Endothelial cell of umbilical vein (primary cell): Measurements from ENCODE around the gene TCERG1. TPM values are rescaled to one million over a fixed set of nuclear protein-coding genes. Genes with fewer than 3 reads are reported as not detected.

Experiments
- BruUV-seq: library from RNA; stranded (reverse); fragments of 400-500 nt; replicated peaks from 2 replicates; lab custom pipeline; 2021; lab: Mats Ljungman, UMichigan
- CTCF ChIA-PET: fragments of 300-600, 350-600 bp; sonication (Branson Sonifier 250); formaldehyde crosslinking; loops from one replicate; lab custom pipeline; 2021; ENCODE audit warnings: antibody characterized with exemption, inconsistent platforms; lab: Charles Lee
- POLR2A ChIA-PET: fragments of 300-600, 350-600 bp; sonication (Branson Sonifier 250); formaldehyde crosslinking; loops from one replicate; lab custom pipeline; 2021; ENCODE audit warnings: antibody characterized with exemption, inconsistent platforms; lab: Charles Lee
- DNase-seq: peaks from one replicate; pipeline ENCODE4 v3.0.0-alpha.2; 2011; ENCODE audit warnings: low read depth, low spot score
- FAIRE-seq: peaks from 2 replicates; lab custom pipeline; 2011; peaks lifted over from hg19 to GRCh38; lab: Jason Lieb, UNC
- H2AFZ ChIP-seq: 2 replicates; pipeline ENCODE4 v1.6.0; 2012; ENCODE audit warnings: low read depth, low read length, control low read depth, inconsistent platforms
- H3K27ac ChIP-seq: 2 replicates; pipeline ENCODE4 v1.5.1; 2011; ENCODE audit warnings: low read depth, mild to moderate bottlenecking, control low read depth, low read length, moderate library complexity; ENCODE audit not compliant: insufficient read depth
- H3K27me3 ChIP-seq, 2 experiments: 2 replicates each; pipeline versions ENCODE4 v1.6.0 to v1.6.1; 2011; ENCODE audit warnings: low read length in 2 of 2, mixed read lengths in 1 of 2; ENCODE audit not compliant: control insufficient read depth in 2 of 2, insufficient read depth in 2 of 2
- H3K36me3 ChIP-seq, 2 experiments: 2 replicates in 1 of 2; 3 replicates in 1 of 2; pipeline ENCODE4 v1.5.1; 2011; ENCODE audit warnings: low read length in 2 of 2, mild to moderate bottlenecking in 1 of 2, moderate library complexity in 1 of 2; ENCODE audit not compliant: control insufficient read depth in 2 of 2, insufficient read depth in 2 of 2; ENCODE audit errors: extremely low read depth in 1 of 2
- H3K4me1 ChIP-seq: 3 replicates; pipeline ENCODE4 v1.5.1; 2011; ENCODE audit warnings: mild to moderate bottlenecking, low read length; ENCODE audit not compliant: control insufficient read depth, insufficient read depth; ENCODE audit errors: extremely low read depth
- H3K4me2 ChIP-seq: 2 replicates; pipeline ENCODE4 v1.6.1; 2011; ENCODE audit warnings: low read length, control low read depth, mixed read lengths; ENCODE audit not compliant: insufficient read depth
- H3K4me3 ChIP-seq, 3 experiments: fragments of 200-600 bp in 1 of 3; sonication (generic), shearing (Covaris generic) in 1 of 3; replicated peaks in 1 of 3; 2 replicates each; pipeline ENCODE4 v1.5.1; 2011 to 2016; ENCODE audit warnings: control low read depth in 3 of 3, low read length in 3 of 3, mild to moderate bottlenecking in 2 of 3, inconsistent platforms in 1 of 3, low read depth in 1 of 3, moderate library complexity in 1 of 3; ENCODE audit not compliant: insufficient read depth in 1 of 3
- H3K79me2 ChIP-seq: 2 replicates; pipeline ENCODE4 v1.6.0; 2012; ENCODE audit warnings: low read length, inconsistent platforms; ENCODE audit not compliant: control insufficient read depth, insufficient read depth
- H3K9ac ChIP-seq: replicated peaks from 2 replicates; pipeline ENCODE3; 2011; ENCODE audit warnings: low read length, control low read depth; ENCODE audit not compliant: insufficient read depth; ENCODE audit errors: extremely low read depth
- H3K9me1 ChIP-seq: replicated peaks from 3 replicates; pipeline ENCODE4 v1.6.0; 2011; ENCODE audit warnings: mild to moderate bottlenecking, low read length; ENCODE audit not compliant: control insufficient read depth, insufficient read depth; ENCODE audit errors: extremely low read depth
- H3K9me3 ChIP-seq: replicated peaks from 2 replicates; pipeline ENCODE4 v1.5.1; 2012; ENCODE audit warnings: low read length, inconsistent platforms; ENCODE audit not compliant: control insufficient read depth, insufficient read depth
- H4K20me1 ChIP-seq: replicated peaks from 2 replicates; pipeline ENCODE3; 2011; ENCODE audit warnings: mild to moderate bottlenecking, low read length; ENCODE audit not compliant: control insufficient read depth, insufficient read depth; ENCODE audit errors: extremely low read depth
- EZH2 ChIP-seq: IDR thresholded peaks from 2 replicates; pipeline ENCODE4 v1.6.1; 2012; ENCODE audit warnings: borderline replicate concordance, low read depth, mild to moderate bottlenecking, moderate library complexity, low read length, inconsistent platforms; ENCODE audit not compliant: severe bottlenecking
- FOS ChIP-seq: IDR thresholded peaks from 2 replicates; pipeline ENCODE4 v1.6.1; 2011; ENCODE audit warnings: mild to moderate bottlenecking, low read length, moderate library complexity, borderline replicate concordance; ENCODE audit not compliant: insufficient read depth
- GATA2 ChIP-seq: IDR thresholded peaks from 2 replicates; pipeline ENCODE4 v1.7.0; 2011; ENCODE audit warnings: low read depth, mild to moderate bottlenecking, moderate library complexity, mixed read lengths, low read length; ENCODE audit not compliant: insufficient read length, insufficient read depth
- JUN ChIP-seq: IDR thresholded peaks from 2 replicates; pipeline ENCODE4 v1.6.1; 2011; ENCODE audit warnings: borderline replicate concordance, low read depth; ENCODE audit not compliant: insufficient read length, insufficient read depth
- MAX ChIP-seq: IDR thresholded peaks from 2 replicates; pipeline ENCODE4 v1.6.1; 2011; ENCODE audit not compliant: insufficient read depth, insufficient read length
- MYC ChIP-seq: IDR thresholded peaks from one replicate; pipeline ENCODE4 v1.6.1; 2011; ENCODE audit warnings: mild to moderate bottlenecking, low read depth, low read length
- POLR2AphosphoS5 ChIP-seq: IDR thresholded peaks from 2 replicates; pipeline ENCODE4 v1.6.1; 2012; ENCODE audit warnings: low read depth, mild to moderate bottlenecking, control low read depth, low read length, moderate library complexity; ENCODE audit not compliant: insufficient read depth
- dilution Hi-C: fragments of 300-500 bp; cut with MboI; formaldehyde crosslinking; loops from one replicate; pipeline ENCODE4 v1.15.0; 2019; ENCODE audit warnings: low sequenced_read_pairs; ENCODE audit not compliant: extremely low pct_ligation_motif_present
- intact Hi-C: fragments of 100-400 bp; cut with micrococcal nuclease; formaldehyde crosslinking; loops from one replicate; pipeline ENCODE4 v1.10.0; 2022
- polyA plus RNA-seq, 4 experiments: library from polyadenylated mRNA; depleted of rRNA in 3 of 4; stranded (reverse) in 3 of 4; unstranded in 1 of 4; fragments of >200 nt; gene quantifications; 2 replicates each; pipeline versions ENCODE4 v1.2.1 to v1.2.3, GENCODE V29; 2011 to 2012; ENCODE audit warnings: missing spikeins in 1 of 4
- total RNA-seq: library from RNA; stranded (reverse); gene quantifications from 2 replicates; pipeline ENCODE4 v1.2.3, GENCODE V29; 2021

The TCERG1 gene
- total and polyA plus RNA-seq, 2 donors (not counting 3 experiments of a cell fraction or from before 2014, with no cell fraction given), result 71.4 to 98.4 TPM

DNA sequence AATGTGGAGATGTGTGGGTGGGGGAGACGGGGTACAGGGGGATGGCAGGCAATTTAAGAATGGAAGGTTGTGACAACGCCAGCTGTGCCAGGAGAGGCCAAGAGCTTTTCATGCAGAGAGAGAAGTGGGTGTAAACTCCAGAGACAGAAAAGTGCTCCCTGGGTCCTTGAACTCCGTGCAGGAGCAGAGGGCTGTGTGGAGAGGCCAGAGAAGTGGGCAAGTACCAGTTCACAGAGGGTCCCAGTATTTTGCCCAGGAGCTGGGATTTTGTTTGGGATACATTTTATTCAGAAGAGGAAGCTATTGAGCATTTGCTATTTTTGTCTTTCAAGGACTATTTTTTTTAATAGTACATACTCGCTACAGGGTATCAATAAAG, 19.5 kb upstream of the TCERG1 start:
- Histone ChIP-seq H3K9me3 (no peaks in the 10 kb centered on the region), H3K36me3 (no peaks in the 10 kb centered on the region), H3K27me3 (peaks cover 7 to 10% of the 10 kb centered on the region in 2 experiments), H3K27ac (no peak overlapping the region), H3K4me2 (no peak overlapping the region), H2AFZ (no peak overlapping the region), H3K9ac (no peak overlapping the region), H3K4me1 (no peaks in the 10 kb centered on the region), H3K79me2 (no peaks in the 10 kb centered on the region), H3K9me1 (no peaks in the 10 kb centered on the region), H3K4me3 (no peak overlapping the region), H4K20me1 (no peaks in the 10 kb centered on the region)
- TF ChIP-seq FOS (no peak), JUN (no peak), MAX (no peak)
- DNase-seq (no peak), FAIRE-seq (no peak)
- POLR2A ChIA-PET, result interaction anchor here (0.6 kb wide), 1 partner anchor 192 kb away, joined by 3 read pairs; no protein-coding TSS in a partner anchor
- BruUV-seq, result no TSS peak
- dilution Hi-C loops (no loop called here), intact Hi-C loops (loop anchor here (1.0 to 10.0 kb wide), 3 partner anchors 136 to 723 kb away; no protein-coding TSS in a partner anchor)
- CTCF ChIA-PET, result interaction anchor here (0.6 to 1.7 kb wide), 5 partner anchors 13 to 179 kb away, joined by 3 to 6 read pairs (median 4); partner anchors contain the start of gene TCERG1

- Histone ChIP-seq H3K36me3 (no peaks in the 10 kb centered on the region), H3K9me1 (no peaks in the 10 kb centered on the region), H3K4me1 (no peaks in the 10 kb centered on the region), H3K79me2 (no peaks in the 10 kb centered on the region), H3K9me3 (no peaks in the 10 kb centered on the region), H3K4me2 (no peak overlapping the region), H2AFZ (no peak overlapping the region), H3K9ac (no peak overlapping the region), H4K20me1 (no peaks in the 10 kb centered on the region), H3K27ac (no peak overlapping the region), H3K4me3 (no peak overlapping the region), H3K27me3 (peaks cover 7 to 10% of the 10 kb centered on the region in 2 experiments)
- no peak for FAIRE-seq
- no peak for DNase-seq
- ChIA-PET POLR2A (no interaction called here), CTCF (interaction anchor here (1.1 to 1.6 kb wide), 2 partner anchors 134 to 138 kb away, joined by 3 to 4 read pairs; no protein-coding TSS in a partner anchor)
- intact Hi-C loops (loop anchor here (5.0 to 10.0 kb wide), 2 partner anchors 596 to 724 kb away; no protein-coding TSS in a partner anchor), dilution Hi-C loops (no loop called here)
- TF ChIP-seq MAX, result no peak
- TF ChIP-seq MYC, result no peak
- TF ChIP-seq GATA2, result no peak
- TF ChIP-seq POLR2AphosphoS5, result no peak
- no peak for TF ChIP-seq EZH2
- no TSS peak for BruUV-seq
Measured at GRCh38 chr5:146428658-146429057, 18.5 kb upstream of the TCERG1 start.
